ENCODE results near the gene ABLIM3. TPM values are rescaled to one million over a fixed set of nuclear protein-coding genes. Genes with fewer than 3 reads are reported as not detected.

The ABLIM3 gene
- polyA plus RNA-seq, 1 donor from 2014 or later: 17.7 TPM

DNA sequence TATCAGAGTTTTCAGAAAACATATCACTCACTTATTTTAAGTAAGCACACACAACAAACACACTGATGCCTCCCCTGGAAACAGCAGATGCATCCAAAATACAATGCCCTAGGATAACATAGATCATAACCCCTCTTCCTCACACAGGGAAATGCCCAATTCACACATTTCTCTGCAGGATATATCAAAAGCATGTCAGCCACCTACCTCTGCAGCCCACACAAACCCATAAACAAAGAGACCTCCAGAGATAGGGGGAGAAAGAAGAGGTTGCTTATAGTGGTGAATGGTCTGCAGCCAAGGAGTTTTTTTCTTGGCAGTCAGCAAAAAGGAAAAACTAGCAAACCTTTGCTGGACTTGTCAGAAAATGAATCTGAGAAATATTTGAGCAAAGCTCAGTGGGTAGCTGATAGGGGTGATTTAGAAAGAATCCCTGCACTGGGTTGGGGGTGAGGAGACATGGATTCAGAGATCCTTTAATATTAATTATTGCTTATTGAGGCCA lies 36.1 kb downstream of the ABLIM3 start:
- Histone ChIP-seq H3K4me3 (ENCODE audit: low read length) (no peak overlapping the region), H3K36me3 (ENCODE audit: insufficient read depth, low read length) (no peaks in the 10 kb centered on the region), H3K27ac (ENCODE audit: low read length) (no peak overlapping the region), H3K79me2 (replicated peaks; ENCODE audit: insufficient read depth, low read length) (no peaks in the 10 kb centered on the region), H3K9me3 (ENCODE audit: low read length) (no peaks in the 10 kb centered on the region), H3F3A (ENCODE audit: insufficient read depth, low read length, poor library complexity, severe bottlenecking) (no peaks in the 10 kb centered on the region), H3K27me3 (ENCODE audit: insufficient read depth, low read depth, low read length) (no peaks in the 10 kb centered on the region), H3K9me2 (ENCODE audit: insufficient read depth, low read length) (no peaks in the 10 kb centered on the region), H2AFZ (ENCODE audit: low read depth, low read length) (no peak overlapping the region), H3K4me2 (ENCODE audit: low read length) (no peak overlapping the region), H4K20me1 (ENCODE audit: insufficient read depth) (no peaks in the 10 kb centered on the region), H3K9ac (ENCODE audit: low read length) (no peak overlapping the region)
- no peak for TF ChIP-seq SMC3 (conservative IDR thresholded peaks at IDR 0.05; ENCODE audit: poor library complexity)
- TF ChIP-seq TAF1 (IDR thresholded peaks at IDR 0.05; ENCODE audit: low read depth): no peak
- TF ChIP-seq EP300 (conservative IDR thresholded peaks at IDR 0.05; ENCODE audit: poor library complexity, severe bottlenecking): no peak
- TF ChIP-seq CTCF (IDR thresholded peaks at IDR 0.05; ENCODE audit: poor library complexity, severe bottlenecking): no peak
- no peak for TF ChIP-seq EZH2 (IDR thresholded peaks at IDR 0.05; ENCODE audit: borderline replicate concordance, insufficient read depth, low read length, poor library complexity, severe bottlenecking)
- TF ChIP-seq REST (IDR thresholded peaks at IDR 0.05; ENCODE audit: borderline replicate concordance): no peak
- TF ChIP-seq MXI1 (conservative IDR thresholded peaks at IDR 0.05; ENCODE audit: poor library complexity, severe bottlenecking): no peak
- TF ChIP-seq POLR2AphosphoS5 (IDR thresholded peaks at IDR 0.05): no peak
- TF ChIP-seq RAD21 (conservative IDR thresholded peaks at IDR 0.05): no peak

DNA sequence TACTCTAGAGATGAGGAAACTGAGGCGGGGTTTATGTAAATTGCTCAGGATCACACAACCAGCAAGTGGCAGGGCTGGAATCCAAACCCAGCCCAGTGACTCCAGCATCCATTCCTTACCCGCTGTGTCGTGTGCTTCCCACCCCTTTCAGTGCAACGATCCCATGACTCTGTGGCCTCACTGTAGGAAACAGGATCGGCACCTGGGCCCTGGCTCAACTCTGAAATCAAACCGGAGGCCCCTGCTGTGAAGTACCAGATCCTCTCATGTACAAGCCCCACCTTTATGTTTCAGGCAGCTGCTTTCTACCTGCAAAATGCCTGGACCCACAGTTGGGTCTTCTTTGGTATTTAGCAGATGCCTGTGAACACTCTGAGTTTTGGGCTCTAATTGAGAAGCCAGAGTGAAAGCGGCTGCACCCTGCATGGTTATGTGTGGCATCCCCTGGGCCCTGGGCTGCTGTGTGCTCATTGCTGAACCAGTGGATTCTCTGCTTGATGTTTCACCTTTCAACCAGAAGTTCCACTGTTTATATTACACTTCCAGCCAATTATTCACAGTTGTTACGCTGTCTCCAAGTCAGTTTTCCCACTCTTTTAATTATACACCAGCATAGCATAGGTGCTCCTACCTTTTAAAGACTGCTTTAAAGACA lies 36.7 kb downstream of the ABLIM3 start:
- Histone ChIP-seq H2AFZ (ENCODE audit: low read depth, low read length) (no peak overlapping the region), H3K27ac (ENCODE audit: low read length) (no peak overlapping the region)

More for the DNA sequence above, 36.7 kb downstream of the ABLIM3 start:
- Histone ChIP-seq H4K20me1 (ENCODE audit: insufficient read depth) (no peaks in the 10 kb centered on the region), H3K4me3 (ENCODE audit: low read length) (no peak overlapping the region), H3K4me2 (ENCODE audit: low read length) (no peak overlapping the region), H3K9me3 (ENCODE audit: low read length) (no peaks in the 10 kb centered on the region), H3F3A (ENCODE audit: insufficient read depth, low read length, poor library complexity, severe bottlenecking) (no peaks in the 10 kb centered on the region), H3K79me2 (replicated peaks; ENCODE audit: insufficient read depth, low read length) (no peaks in the 10 kb centered on the region), H3K36me3 (ENCODE audit: insufficient read depth, low read length) (no peaks in the 10 kb centered on the region), H3K9me2 (ENCODE audit: insufficient read depth, low read length) (no peaks in the 10 kb centered on the region), H3K27me3 (ENCODE audit: insufficient read depth, low read depth, low read length) (no peaks in the 10 kb centered on the region), H3K9ac (ENCODE audit: low read length) (no peak overlapping the region)
- TF ChIP-seq POLR2AphosphoS5 (IDR thresholded peaks at IDR 0.05) (no peak), SMC3 (conservative IDR thresholded peaks at IDR 0.05; ENCODE audit: poor library complexity) (no peak), MXI1 (conservative IDR thresholded peaks at IDR 0.05; ENCODE audit: poor library complexity, severe bottlenecking) (no peak), EZH2 (IDR thresholded peaks at IDR 0.05; ENCODE audit: borderline replicate concordance, insufficient read depth, low read length, poor library complexity, severe bottlenecking) (no peak), EP300 (conservative IDR thresholded peaks at IDR 0.05; ENCODE audit: poor library complexity, severe bottlenecking) (no peak), RAD21 (conservative IDR thresholded peaks at IDR 0.05) (no peak), CTCF (IDR thresholded peaks at IDR 0.05; ENCODE audit: poor library complexity, severe bottlenecking) (no peak), TAF1 (IDR thresholded peaks at IDR 0.05; ENCODE audit: low read depth) (no peak), REST (IDR thresholded peaks at IDR 0.05; ENCODE audit: borderline replicate concordance) (no peak)
